OCI-LY3 (cell line): Measurements from ENCODE around the gene RSRP1.

Source experiments
- H2AFZ ChIP-seq: fragments of 200-600, 300-600 bp; shearing (Covaris generic); 2 replicates; pipeline ENCODE4 v1.6.0; 2014; ENCODE audit warnings: antibody characterized with exemption, low read depth, low read length
- H3K27ac ChIP-seq: fragments of 200-600, 300-600 bp; sonication (generic); 2 replicates; pipeline ENCODE4 v1.5.1; 2014; ENCODE audit warnings: mild to moderate bottlenecking, low read length, moderate library complexity, mixed read lengths
- H3K27me3 ChIP-seq: fragments of 200-600, 300-600 bp; sonication (generic); 2 replicates; pipeline ENCODE4 v1.6.1; 2014; ENCODE audit warnings: low read depth, low read length, mixed read lengths
- H3K36me3 ChIP-seq: fragments of 200-600, 300-600 bp; sonication (generic); replicated peaks from 2 replicates; pipeline ENCODE3; 2014; ENCODE audit warnings: low read depth, low read length, mixed read lengths
- H3K4me1 ChIP-seq: fragments of 300-600, 200-600 bp; sonication (generic); 2 replicates; pipeline ENCODE4 v1.6.1; 2014; ENCODE audit warnings: low read length, mixed read lengths
- H3K4me2 ChIP-seq: fragments of 200-600, 300-600 bp; sonication (generic); 2 replicates; pipeline ENCODE4 v1.6.1; 2014; ENCODE audit warnings: low read length, mixed read lengths
- H3K4me3 ChIP-seq: fragments of 300-600, 200-600 bp; sonication (generic); 2 replicates; pipeline ENCODE4 v1.5.1; 2014; ENCODE audit warnings: antibody characterized with exemption, mild to moderate bottlenecking, low read length, moderate library complexity
- H3K79me2 ChIP-seq: fragments of 300-600, 200-600 bp; shearing (Covaris generic); 2 replicates; pipeline ENCODE4 v1.6.1; 2014; ENCODE audit warnings: mild to moderate bottlenecking, low read length, mixed read lengths
- H3K9ac ChIP-seq: fragments of 300-600, 200-600 bp; shearing (Covaris generic); 2 replicates; pipeline ENCODE4 v1.6.0; 2014; ENCODE audit warnings: mild to moderate bottlenecking, low read length, moderate library complexity
- H3K9me3 ChIP-seq: fragments of 200-600, 300-600 bp; shearing (Covaris generic); 2 replicates; pipeline ENCODE4 v1.6.1; 2014; ENCODE audit warnings: low read length, mixed read lengths; ENCODE audit not compliant: insufficient read depth
- H4K20me1 ChIP-seq: fragments of 200-600, 300-600 bp; sonication (generic); 2 replicates; pipeline ENCODE4 v1.6.1; 2016; ENCODE audit warnings: low read length, mixed read lengths; ENCODE audit not compliant: insufficient read depth
- EZH2phosphoT487 ChIP-seq: fragments of 200-600 bp; shearing (Covaris generic); IDR thresholded peaks from 2 replicates; pipeline ENCODE4 v1.6.1; 2018; ENCODE audit warnings: antibody characterized with exemption, mixed run types, low read depth
- TF ChIP-seq, protein P1 (sequence below): fragments of 200-600, 300-600 bp; sonication (generic); IDR thresholded peaks from 2 replicates; pipeline ENCODE4 v1.5.1; 2014; ENCODE audit warnings: antibody characterized with exemption, low read length, low read depth

RSRP1 gene

DNA sequence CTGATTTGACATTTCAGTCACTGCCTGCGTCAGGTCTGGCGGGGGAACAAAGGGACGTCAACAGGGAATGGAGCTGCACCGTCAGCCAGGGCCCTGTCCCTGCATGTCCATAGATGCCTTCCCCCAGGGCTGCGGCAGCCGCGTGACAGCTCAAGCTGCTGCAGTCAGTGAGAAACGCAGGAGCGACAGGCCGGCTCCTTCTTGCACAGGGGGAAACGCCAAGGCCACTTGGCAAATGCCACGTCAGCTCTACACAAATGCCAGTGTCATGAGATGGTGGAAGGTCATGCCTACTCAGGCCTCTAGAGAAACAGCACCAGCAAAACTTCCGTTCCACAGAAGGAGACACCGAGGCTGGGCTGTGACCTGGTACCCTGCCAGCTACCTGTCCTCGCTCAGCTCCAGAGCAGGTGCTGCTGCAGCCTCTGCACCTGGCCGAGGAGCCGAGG lies 52.7 kb downstream of the RSRP1 start:
- TF ChIP-seq, protein P1, sequence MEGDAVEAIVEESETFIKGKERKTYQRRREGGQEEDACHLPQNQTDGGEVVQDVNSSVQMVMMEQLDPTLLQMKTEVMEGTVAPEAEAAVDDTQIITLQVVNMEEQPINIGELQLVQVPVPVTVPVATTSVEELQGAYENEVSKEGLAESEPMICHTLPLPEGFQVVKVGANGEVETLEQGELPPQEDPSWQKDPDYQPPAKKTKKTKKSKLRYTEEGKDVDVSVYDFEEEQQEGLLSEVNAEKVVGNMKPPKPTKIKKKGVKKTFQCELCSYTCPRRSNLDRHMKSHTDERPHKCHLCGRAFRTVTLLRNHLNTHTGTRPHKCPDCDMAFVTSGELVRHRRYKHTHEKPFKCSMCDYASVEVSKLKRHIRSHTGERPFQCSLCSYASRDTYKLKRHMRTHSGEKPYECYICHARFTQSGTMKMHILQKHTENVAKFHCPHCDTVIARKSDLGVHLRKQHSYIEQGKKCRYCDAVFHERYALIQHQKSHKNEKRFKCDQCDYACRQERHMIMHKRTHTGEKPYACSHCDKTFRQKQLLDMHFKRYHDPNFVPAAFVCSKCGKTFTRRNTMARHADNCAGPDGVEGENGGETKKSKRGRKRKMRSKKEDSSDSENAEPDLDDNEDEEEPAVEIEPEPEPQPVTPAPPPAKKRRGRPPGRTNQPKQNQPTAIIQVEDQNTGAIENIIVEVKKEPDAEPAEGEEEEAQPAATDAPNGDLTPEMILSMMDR = no peak
- no peak for TF ChIP-seq EZH2phosphoT487
- Histone ChIP-seq H3K27ac (no peak overlapping the region), H3K4me1 (no peaks in the 10 kb centered on the region), H3K27me3 (no peaks in the 10 kb centered on the region), H3K4me2 (no peak overlapping the region), H3K36me3 (no peaks in the 10 kb centered on the region), H4K20me1 (no peaks in the 10 kb centered on the region), H3K79me2 (no peaks in the 10 kb centered on the region), H3K9ac (no peak overlapping the region), H3K9me3 (no peaks in the 10 kb centered on the region), H2AFZ (no peak overlapping the region), H3K4me3 (no peak overlapping the region)

DNA sequence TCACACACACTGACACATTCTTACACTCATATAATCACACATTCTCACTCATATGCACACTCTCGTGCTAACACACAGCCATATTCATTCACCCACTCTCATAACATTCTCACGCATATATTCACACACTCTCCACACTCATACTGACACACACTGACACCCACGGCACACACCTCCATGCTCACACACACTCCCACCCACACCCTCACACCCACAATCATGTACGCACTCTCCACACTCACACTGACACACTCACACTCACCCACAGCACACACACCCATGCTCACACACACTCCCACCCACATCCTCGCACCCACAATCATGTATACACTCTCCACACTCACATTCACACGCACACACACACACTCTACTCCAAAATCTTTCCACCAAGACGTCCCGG lies 53.2 kb downstream of the RSRP1 start:
- H4K20me1 ChIP-seq = no peaks in the 10 kb centered on the region
- no peaks in the 10 kb centered on the region for H3K9me3 ChIP-seq
- no peaks in the 10 kb centered on the region for H3K4me1 ChIP-seq
- H3K27ac ChIP-seq = no peak overlapping the region
- no peak overlapping the region for H3K4me3 ChIP-seq
- H3K27me3 ChIP-seq = no peaks in the 10 kb centered on the region
- TF ChIP-seq, protein P1 = no peak
- TF ChIP-seq EZH2phosphoT487 = no peak
- H3K9ac ChIP-seq = no peak overlapping the region
- no peak overlapping the region for H3K4me2 ChIP-seq
- H3K36me3 ChIP-seq = no peaks in the 10 kb centered on the region
- H2AFZ ChIP-seq = no peak overlapping the region
- H3K79me2 ChIP-seq = no peaks in the 10 kb centered on the region

DNA sequence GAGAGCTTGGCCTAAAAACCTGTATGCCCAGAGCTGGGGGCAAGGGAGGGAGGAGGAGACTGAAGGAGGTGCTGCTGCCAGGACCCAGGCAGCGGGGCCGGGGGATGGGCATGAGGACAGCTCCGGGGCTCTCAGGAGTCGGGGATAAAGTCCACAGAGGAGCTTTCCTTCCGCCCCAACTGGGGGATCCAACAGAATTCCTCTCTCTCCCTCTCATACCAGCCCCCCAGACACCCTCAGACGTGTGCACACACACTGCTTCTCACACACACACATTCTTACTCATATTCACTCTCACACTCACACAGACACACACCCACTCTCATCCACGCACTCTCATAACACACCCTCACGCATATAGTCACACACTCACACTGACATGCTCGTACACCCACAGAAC lies 54.0 kb downstream of the RSRP1 start:
- Histone ChIP-seq H4K20me1 (no peaks in the 10 kb centered on the region), H3K4me2 (no peak overlapping the region), H3K79me2 (no peaks in the 10 kb centered on the region), H3K4me1 (no peaks in the 10 kb centered on the region), H3K36me3 (no peaks in the 10 kb centered on the region), H3K27ac (no peak overlapping the region), H3K9me3 (no peaks in the 10 kb centered on the region), H3K9ac (no peak overlapping the region), H3K27me3 (no peaks in the 10 kb centered on the region), H2AFZ (no peak overlapping the region), H3K4me3 (no peak overlapping the region)
- TF ChIP-seq EZH2phosphoT487 = no peak
